HG03159 (cell line): ENCODE data around the gene SNRNP35.
"Not testable (repeated sequence)": the region's sequence is repeated elsewhere in the genome, so short reads cannot be mapped to it uniquely, and the experiment has no call there.

Experiments
- ATAC-seq: cut with Tn5 transposase; IDR thresholded peaks from one replicate; pipeline ENCODE4 v1.9.1; 2021; ENCODE audit warnings: mild to moderate bottlenecking, moderate library complexity; ENCODE audit not compliant: unreplicated experiment

The SNRNP35 gene, protein sequence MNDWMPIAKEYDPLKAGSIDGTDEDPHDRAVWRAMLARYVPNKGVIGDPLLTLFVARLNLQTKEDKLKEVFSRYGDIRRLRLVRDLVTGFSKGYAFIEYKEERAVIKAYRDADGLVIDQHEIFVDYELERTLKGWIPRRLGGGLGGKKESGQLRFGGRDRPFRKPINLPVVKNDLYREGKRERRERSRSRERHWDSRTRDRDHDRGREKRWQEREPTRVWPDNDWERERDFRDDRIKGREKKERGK

GRCh38 chr12:123457980-123458779 is at the start of gene SNRNP35:
TSS of gene SNRNP35 (plus strand) at chr12:123458139. CDS start at chr12:123465541, 7,402 bp downstream.
- ATAC-seq, result peak; percentile 66

DNA sequence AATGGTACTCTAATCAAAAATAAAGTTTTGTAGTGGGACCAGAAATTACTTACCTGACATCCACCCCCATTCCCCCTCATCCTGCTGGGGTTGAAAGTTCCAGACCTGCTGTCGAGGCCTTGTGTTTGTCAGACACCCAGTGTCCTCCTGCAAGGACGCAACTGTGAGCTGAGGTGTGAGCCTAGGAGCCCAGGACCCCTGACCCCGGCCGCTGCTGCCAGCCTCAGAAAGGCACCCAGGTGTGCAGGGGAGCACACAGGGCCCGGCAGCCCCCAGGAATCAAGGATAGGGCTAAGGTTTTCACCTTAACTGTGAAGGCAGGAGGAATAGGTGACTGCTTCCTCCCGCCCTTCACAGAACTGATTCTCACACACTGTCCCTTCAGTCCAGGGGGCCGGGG is 49.3 kb upstream of the SNRNP35 start:
- not testable (repeated sequence) for ATAC-seq

DNA sequence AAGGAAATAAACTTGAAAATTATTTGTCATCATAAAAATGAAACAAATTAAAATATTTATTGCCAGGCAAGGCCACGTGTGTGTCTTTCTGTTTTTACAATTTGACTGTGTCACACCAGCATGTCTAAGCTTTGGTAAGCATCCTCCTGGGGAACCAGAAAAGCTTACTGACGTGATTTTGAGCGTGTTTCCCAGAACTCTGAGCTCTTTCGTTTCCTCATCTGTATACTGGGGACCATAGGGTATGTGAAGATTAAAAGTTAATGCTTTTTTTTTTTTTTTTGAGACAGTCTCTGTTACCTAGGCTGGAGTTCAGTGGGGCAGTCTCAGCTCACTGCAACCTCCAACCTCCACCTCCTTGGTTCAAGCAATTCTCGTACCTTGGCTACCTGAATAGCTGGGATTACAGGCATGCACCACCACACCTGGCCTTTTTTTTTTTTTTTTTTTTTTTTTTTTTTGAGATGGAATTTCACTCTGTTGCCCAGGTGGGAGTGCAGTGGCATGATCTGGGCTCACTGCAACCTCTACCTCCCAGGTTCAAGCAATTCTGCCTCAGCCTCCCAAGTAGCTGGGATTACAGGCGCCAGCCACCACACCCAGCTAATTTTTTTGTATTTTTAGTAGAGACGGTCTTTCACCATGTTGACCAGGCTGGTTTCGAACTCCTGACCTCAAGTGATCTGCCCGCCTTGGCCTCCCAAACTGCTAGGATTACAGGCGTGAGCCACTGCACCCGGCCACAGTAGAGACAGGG is 48.5 kb upstream of the SNRNP35 start:
- ATAC-seq, result not testable (repeated sequence)

DNA sequence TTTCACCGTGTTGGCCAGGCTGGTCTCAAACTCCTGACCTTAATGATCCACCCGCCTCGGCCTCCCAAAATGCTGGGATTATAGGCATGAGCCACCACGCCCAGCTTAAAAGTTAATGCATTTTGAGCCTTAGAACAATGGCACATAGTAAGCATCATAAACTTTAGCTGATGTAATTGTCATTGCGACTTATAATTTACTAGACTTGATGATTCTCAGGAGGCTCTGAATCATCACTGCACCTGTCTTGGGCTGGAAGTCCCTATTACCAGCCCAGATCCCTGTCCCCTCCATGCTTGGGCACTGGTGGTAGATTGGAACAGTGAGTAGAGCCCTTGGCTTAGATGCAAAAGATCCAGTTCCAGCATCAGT is 47.9 kb upstream of the SNRNP35 start:
- no peak for ATAC-seq

DNA sequence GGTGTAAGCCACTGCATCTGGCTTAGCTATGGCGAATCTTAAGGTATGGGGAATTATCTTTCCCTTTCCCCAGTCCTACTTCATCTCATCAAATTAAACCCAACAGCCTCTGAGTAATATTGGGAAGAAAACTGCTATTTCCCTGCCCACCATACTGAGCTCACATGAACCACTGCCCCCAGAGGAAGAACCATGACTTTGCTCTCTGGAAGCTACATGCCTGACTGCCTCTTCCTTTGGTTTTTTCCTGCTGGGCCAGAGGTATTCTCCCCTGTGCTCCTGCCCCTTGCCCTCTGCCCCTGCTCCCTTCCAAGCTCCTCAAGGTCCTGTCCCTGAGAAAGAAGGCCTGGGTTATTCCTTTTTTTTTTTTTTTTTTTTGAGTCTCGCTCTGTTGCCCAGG is 36.6 kb upstream of the SNRNP35 start:
- ATAC-seq, result no peak

GRCh38 chr12:123427036-123427769 is 30.7 kb upstream of the SNRNP35 start:
- ATAC-seq, result peak; percentile 88

- no peak for ATAC-seq
Measured at GRCh38 chr12:123428591-123428990, 29.3 kb upstream of the SNRNP35 start.

DNA sequence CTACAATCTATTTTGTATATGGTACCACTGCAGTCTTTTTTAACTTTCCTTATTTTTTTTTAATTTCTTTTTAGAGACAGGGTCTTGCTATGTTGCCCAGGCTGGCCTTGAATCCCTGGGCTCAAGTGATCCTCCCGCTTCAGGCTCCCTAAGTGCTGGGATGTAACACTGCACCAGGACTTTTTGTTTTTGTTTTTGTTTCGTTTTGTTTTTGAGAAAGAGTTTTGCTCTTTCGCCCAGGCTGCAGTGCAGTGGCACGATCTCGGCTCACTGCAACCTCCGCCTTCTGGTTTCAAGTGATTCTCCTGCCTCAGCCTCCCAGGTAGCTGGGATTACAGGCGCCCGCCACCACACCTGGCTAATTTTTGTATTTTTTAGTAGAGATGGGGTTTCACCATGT is 28.8 kb upstream of the SNRNP35 start:
- ATAC-seq, result not testable (repeated sequence)

DNA sequence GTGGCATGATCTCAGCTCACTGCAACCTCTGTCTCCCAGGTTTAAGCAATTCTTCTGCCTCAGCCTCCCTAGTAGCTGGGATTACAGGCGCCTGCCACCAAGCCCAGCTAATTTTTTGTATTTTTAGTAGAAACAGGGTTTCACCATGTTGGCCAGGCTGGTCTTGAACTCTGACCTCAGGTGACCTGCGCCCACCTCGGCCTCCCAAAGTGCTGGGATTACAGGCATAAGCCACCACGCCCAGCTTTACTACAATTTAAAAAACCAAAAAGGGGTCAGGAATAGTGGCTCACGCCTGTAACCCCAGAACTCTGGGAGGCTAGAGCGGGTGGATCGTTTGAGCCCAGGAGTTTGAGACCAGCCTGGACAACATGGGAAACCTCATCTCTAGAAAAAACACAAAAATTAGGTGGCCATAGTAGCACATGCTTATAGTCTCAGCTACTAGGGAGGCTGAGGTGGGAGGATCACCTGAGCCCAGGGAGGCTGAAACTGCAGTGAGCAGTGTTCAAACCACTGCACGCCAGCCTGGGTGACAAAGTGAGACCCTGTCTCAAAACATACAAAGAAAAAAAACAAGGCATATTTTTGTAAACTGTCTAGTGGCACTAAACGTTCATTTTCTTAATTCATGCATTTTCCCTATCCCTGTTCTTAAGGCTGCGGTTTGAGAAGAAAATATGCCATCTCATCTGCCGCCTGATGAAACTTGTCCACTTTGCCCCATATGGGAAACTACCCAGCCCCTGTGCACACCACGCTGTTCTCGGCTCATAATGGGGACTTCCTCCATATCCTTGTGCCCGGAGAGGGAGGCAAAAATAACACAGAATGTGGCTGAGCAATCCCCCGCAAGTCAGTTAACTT is 25.8 kb upstream of the SNRNP35 start:
- not testable (repeated sequence) for ATAC-seq

DNA sequence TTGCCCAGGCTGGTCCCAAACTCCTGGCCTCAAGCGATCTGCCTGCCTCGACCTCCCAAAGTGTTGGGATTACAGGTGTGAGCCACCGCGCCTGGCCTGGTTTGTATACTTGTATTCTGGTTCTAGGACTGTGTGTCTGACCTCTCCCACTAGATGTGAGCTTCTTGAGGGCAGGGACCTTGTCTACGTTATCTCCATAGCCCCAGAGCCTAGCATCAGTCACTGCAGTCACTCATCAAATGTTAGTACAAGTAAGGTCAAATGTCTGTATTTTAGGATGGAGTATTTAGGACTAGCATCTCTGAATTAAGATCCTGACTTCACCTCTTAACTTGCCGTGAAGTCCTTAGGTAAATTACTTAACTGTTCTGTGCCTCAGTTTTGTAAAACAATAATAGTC is 24.3 kb upstream of the SNRNP35 start:
- no peak for ATAC-seq

DNA sequence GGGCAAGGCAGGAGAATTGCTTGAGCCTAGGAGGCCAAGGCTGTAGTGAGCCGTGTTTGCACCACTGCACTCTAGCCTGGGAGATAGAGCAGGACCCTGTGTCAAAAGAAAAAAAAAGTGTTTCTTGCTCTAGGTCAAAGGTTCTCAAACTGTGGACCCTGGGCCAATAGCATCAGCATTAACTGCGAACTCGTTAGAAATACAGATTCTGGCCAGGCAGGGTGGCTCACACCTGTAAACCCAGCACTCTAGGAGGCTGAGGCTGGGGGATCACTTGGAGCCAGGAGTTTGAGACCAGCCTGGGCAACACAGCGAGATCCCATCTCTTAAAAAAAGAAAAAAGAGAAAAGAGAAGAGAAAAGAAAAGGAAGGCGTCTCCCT is 22.3 kb upstream of the SNRNP35 start:
- no peak for ATAC-seq

- ATAC-seq, result peak; percentile 79
Measured at GRCh38 chr12:123436017-123436964, 21.6 kb upstream of the SNRNP35 start, which contains the start of gene RILPL2. TSS of gene RILPL2 (minus strand) at chr12:123436684. CDS start at chr12:123436420, 264 bp downstream.

GRCh38 chr12:123441523-123442164 is 16.3 kb upstream of the SNRNP35 start:
- ATAC-seq, result no peak

DNA sequence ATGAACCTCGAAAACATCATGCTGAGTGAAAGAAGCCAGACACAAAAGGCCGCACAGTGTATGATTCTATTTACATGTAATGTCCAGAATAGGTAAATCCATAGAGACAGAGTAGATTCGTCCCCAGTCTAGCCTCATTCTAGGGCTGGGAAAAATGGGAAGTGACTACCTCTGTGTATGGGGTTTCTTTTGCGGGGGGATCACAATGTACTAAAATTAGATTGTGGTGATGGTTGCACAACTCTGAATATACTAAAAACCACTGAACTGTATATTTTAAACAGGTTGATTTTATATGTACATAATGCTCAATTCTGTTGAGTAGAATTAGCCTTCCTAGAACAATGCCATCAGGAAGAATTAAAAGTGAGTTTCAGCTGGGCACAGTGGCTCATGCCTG is 15.2 kb upstream of the SNRNP35 start:
- ATAC-seq, result no peak

DNA sequence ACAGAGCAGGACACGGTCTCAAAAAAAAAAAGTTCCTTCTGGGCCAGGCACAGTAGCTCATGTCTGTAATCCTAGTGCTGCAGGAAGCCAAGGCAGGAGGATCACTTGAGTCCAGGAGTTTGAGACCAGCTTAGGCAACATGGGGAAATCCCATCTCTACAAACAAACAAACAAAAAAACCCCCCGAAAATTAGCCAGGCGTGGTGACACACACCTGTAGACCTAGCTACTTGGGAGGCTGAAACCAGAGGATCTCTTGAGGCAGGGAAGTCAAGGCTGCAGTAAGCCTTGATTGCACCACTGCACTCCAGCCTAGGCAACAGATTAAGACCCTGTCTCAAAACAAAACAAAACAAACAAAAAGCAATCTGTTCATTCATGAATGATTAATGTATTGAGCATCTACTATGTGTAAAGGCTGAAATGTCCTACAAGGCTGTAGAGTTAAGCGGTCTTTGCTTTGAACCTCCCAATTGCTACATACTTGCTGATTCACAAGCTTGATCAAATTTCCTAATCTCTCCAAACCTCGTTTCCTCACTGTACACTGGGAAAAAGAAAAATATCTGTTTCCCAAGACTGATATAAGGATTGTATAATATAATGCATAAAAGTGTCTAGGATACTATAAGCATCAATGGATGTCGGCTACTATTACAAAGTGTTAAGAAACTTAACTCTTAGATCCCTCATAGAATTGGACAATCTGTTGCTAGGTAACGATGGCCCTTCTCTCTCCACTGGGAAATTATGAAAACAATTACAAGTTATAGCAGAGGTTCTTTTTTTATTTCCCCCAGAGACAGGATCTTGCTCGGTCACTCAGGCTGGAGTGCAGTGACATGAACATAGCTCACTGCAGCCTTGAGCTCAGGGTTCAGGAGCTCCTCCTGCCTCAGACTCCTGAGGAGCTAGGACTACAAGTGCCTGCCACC is 13.6 kb upstream of the SNRNP35 start:
- no peak for ATAC-seq

GRCh38 chr12:123445388-123446332 is 12.3 kb upstream of the SNRNP35 start:
- no peak for ATAC-seq
